Glomerular visceral epithelial cell (primary cell): ENCODE data around the gene RNASE7.
"Not testable (repeated sequence)": the region's sequence is repeated elsewhere in the genome, so short reads cannot be mapped to it uniquely, and the experiment has no call there.

Experiments used
- DNase-seq: peaks from one replicate; pipeline ENCODE4 v3.0.0-alpha.2; 2016; ENCODE audit errors: extremely low spot score

The RNASE7 gene, protein sequence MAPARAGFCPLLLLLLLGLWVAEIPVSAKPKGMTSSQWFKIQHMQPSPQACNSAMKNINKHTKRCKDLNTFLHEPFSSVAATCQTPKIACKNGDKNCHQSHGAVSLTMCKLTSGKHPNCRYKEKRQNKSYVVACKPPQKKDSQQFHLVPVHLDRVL

DNA sequence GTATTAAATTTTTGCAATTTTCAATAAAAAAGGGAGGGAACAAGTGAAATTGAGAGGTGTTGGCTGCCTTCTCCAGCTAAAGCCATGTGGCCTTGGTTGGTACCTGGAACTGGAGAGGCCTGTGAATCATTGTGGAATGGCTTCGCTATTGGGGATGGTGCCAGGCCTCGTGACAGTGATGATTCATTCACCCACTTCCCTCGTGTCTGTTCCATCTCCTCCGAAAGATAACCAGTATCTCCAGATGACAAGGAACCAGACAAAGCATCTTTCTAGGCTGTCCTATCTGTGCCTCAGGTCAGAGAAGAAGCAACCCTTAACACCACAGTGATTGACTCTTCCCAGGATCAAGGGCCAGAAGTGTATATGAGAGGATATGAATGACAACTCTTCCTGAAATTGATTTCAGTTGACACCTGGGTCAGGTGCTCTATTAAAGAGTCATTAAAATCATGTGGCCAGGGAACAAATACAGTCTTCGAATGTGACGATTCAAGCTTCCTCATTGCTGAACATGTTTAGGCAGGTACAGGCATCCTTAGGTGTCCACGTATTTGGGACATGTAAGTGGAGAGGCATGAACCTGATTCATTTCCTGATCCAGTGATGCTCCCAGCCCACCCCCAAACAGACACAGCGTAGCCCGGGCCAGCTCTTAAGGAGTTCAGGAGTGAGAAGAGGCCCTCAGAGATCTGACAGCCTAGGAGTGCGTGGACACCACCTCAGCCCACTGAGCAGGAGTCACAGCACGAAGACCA is at the start of gene RNASE7:
Gene RNASE7, plus strand, starts transcription at position 687 of the 758 bp plus-strand sequence. CDS start 631 bp downstream, outside the sequence.
- peak; percentile 55 for DNase-seq

GRCh38 chr14:20996521-20996920 is 45.6 kb upstream of the RNASE7 start:
- DNase-seq = no peak

- DNase-seq = no peak
These were observed 45.0 kb upstream of the RNASE7 start for GRCh38 chr14:20997115-20997514.

GRCh38 chr14:20997564-20997963 is 44.6 kb upstream of the RNASE7 start:
- DNase-seq = no peak

- DNase-seq = no peak
These were observed 44.0 kb upstream of the RNASE7 start for GRCh38 chr14:20998139-20998538.

GRCh38 chr14:20998674-20999366 is 43.3 kb upstream of the RNASE7 start, which contains the start of gene SLC39A2:
Gene SLC39A2 (plus strand): TSS chr14:20999293. CDS start chr14:20999447, 154 bp downstream.
- DNase-seq = no peak

DNA sequence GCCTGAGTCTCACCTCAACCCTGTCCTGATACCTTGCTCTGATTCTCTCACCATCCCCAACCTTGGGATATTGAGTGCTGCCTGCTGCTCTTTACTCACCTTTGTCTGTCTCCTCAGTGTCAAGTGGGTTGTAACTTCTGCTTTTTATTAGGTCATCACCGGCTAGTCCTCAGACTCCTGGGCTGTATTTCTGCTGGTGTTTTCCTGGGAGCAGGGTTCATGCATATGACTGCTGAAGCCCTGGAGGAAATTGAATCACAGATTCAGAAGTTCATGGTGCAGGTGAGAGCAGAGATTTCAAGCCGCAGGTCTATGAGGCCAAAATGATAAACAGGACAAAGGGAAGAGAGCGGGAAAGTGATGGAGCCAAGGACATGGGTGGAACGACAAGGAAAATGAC is 42.6 kb upstream of the RNASE7 start:
- no peak for DNase-seq

GRCh38 chr14:21001218-21001617 is 40.9 kb upstream of the RNASE7 start:
- no peak for DNase-seq

DNA sequence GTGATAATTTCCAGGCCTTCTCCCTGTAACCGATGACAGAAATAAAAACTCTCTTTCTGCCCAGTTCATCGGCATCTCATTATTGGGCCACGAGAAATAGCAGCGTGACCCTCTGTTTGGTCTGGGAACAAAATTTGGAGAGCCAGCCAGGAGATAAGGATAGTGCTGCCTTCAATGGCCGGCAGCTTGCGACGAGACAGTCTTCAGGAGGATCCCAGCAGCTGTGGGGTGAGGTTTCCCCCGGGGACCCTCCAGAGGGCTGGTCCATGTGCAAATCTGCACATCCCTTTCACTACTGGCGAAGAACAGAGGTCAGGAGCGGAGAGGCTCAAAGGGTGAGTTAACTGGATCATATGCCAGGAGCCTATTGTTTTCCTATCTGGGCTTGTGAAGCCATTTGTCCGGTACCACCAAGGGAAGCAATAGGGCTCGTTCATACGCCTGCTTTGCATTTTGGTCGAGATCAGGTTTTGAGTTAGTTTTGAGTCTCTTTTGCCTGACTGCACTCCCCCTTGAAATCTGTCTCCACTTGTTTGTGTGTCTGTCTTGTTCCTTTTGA is 38.3 kb upstream of the RNASE7 start:
- no peak for DNase-seq

- DNase-seq = not testable (repeated sequence)
These were observed 32.4 kb upstream of the RNASE7 start for GRCh38 chr14:21009721-21010120.

GRCh38 chr14:21011136-21011535 is 31.0 kb upstream of the RNASE7 start:
- DNase-seq = no peak

- peak; percentile 84 for DNase-seq
These were observed 27.4 kb upstream of the RNASE7 start for GRCh38 chr14:21014761-21015190.

- no peak for DNase-seq
These were observed 26.9 kb upstream of the RNASE7 start for GRCh38 chr14:21015312-21015711.

DNA sequence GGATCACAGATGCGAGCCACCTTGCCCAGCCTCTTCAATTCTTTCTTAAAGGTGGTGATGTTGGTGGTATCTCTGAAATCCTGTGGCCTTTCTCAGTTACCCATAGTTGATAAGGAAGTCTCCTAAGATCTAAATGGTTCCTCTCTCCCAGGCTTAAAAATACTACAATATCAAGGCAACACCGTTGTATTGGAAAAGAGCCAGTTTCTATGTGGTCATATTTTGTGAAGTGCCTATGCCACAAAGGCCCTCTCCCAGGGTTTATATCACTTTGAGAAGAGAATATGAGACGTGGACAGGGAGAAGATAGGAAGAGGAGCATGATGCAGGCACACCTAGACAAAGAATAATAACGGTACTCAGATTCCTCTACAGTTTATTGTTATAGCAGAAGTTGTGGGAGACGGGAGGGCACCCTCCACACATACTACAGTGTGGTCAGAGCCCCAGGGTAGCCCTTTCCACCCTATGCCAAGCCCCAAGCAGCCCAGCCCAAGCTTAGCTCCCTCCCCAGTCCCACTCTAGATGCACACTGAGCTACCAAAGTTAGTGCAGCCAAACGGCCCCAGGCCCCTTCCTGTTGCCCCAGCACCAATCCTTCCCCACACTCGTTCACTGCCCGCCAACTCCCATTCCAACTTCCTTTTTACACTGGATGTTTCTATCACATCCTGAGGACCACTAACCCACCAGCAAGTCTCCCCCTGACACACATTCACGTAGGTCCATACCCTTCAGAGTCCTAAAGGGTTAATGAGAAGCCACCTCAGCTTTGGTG is 25.6 kb upstream of the RNASE7 start:
- DNase-seq = no peak

DNA sequence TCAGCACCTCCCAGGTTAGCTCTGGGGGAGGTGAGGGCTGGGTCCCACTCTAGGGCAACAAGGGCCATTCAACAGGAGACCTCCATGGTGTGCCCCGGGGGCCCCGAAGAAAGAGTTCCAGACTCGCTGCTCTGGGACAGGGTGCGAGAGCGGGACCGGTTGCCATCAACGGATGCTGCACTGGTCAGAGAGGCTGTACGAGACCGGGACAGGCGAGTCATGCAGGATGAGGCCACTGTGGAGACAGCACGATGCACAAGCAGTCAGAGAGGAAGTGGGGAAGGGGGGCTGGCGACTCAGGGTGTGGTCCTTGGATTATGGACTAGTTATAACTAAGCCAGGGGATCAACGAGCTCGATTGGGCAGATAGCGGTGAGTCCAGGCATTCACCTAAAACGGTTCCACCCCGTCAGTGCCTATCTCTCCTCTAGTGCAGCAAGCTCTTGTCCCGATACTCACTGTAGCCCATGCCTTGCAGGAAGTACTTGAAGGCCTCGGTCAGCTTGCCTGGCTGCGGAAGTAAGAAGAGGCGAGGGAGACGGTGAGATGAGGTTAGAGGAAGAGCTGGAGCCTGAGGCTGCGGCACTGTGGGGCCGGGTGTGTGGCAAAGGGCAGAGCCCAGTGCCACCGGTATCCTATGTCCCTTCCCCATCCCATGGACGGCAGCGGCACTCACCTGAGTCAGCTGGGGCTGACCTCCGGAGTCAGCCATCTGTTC is 24.5 kb upstream of the RNASE7 start:
- DNase-seq = no peak

- DNase-seq = no peak
These were observed 23.9 kb upstream of the RNASE7 start for GRCh38 chr14:21018286-21018685.

DNA sequence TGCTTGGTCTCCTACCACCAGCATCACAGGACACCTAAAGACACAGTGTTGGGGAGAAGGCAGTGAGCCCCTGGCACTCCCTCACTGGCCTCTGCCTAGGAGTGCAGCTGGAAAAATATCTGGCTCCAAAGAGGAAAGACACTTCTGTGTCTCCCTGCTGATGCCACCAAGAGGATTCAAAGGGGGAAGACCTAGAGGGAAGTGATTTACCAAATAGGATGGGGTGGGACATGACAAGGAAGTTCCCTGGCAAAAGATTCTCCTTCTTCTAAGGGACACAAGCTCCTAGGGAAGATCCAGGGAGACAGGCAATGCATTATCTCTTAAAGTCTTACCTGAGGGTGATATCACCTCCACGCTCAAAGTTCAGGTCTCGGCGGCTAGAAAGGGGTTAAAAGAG is 23.4 kb upstream of the RNASE7 start:
- DNase-seq = no peak

DNA sequence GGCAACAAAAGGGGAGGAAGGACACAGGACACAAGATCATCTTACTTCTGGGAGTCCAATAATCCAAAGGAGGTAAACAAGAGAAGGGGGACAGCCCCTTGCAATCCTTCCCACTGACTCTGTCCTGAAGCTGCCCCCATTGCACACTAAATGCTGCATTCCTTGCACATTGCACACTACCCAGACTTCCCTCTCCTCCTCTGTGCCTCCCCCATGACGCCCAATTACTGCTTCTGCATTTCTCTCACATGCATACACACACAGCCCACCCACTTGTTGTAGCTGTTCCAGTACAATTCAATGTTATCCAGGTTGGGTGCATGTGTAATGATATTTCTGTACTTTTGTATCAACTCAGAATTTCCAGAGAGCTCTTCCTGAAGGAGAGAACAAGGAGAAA is 22.8 kb upstream of the RNASE7 start:
- no peak for DNase-seq

DNA sequence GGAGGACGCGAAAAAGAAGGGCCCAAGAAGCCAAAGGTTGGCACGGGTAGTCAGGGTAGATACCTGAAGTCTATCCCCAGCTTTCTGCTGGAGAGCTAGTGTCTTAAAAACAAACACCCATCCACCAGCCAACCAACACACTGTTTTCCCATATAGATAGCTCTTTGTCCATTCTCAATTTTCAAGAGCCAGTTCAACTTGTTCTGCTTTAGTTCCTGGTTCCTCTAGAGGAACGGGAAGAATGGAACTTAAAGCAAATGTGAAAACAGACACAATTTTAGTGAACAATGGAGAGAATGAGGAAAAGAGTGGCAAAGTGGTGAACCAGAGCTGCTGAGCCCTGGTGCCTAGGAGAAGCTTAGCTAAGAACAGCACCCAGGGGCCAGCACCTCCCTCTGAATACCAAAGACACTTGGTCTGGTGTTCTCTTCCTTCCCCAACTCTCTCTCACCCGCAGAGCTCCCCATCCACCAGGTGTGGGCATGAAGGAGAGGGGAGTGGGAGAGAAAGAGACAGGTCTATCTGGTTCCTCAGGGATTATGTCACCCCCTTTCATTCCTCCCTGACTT is 21.1 kb upstream of the RNASE7 start:
- no peak for DNase-seq

DNA sequence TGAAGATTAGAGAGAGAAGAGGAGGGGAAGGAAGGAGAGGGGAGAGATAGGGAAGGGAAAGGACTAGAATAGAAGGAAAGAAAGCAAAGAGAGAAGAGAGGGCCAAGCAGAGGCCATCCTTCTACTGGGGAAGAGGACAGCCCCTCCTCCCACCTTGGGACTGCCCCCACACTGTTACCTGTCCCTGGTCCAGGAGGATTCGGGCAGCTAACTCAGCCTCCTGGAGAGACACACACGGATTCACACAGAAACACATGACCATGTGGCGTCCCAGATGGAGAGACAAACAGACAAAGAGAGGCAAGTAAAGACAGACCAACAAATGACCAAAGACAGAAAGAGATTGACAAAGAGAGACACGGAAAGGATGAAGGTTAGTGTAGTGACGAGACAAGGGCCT is 19.5 kb upstream of the RNASE7 start:
- no peak for DNase-seq

DNA sequence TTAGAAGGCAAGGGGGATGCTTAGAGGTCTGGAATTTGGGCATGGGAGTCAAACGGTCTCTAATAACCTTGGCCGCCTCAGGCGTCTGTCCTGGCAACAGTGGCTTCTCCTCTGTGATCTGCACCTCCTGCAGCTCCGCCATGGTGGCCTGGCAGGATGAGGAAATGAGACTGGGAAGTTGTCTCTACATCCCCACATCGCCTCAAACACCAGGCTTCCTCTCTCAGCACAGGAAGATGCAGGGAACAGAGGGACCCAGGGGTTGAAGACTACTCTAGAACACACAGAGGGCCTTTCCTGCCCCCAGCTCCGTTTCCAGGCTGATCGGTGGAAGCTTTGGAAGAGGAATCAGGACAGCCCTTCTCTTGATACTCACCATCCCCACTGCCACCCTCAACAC is 19.0 kb upstream of the RNASE7 start:
- DNase-seq = no peak
